M059J (cell line): ENCODE measurements around the gene EFCAB14. TPM values are rescaled to one million over a fixed set of nuclear protein-coding genes. Genes with fewer than 3 reads are reported as not detected.
A peak's percentile ranks its signal among the peaks of the same experiment; 100 is the strongest.
"Not testable (repeated sequence)": the region's sequence is repeated elsewhere in the genome, so short reads cannot be mapped to it uniquely, and the experiment has no call there.

ENCODE experiments used
- DNase-seq: peaks from one replicate; pipeline ENCODE4 v3.0.0-alpha.2; 2012; ENCODE audit warnings: low read depth
- total RNA-seq: library from RNA; depleted of rRNA; stranded (reverse); fragments of >200 nt; shearing (Covaris generic); gene quantifications from 2 replicates; pipeline ENCODE4 v1.2.3, GENCODE V29; 2014; rRNA removed

The EFCAB14 gene
- total RNA-seq: 71.6 and 113 TPM in 2 replicates

- DNase-seq: peak; percentile 92
These were observed at the start of gene EFCAB14 for GRCh38 chr1:46718727-46719622. TSS of gene EFCAB14 (minus strand) at chr1:46719114. CDS start at chr1:46718087, 1,027 bp downstream.

DNA sequence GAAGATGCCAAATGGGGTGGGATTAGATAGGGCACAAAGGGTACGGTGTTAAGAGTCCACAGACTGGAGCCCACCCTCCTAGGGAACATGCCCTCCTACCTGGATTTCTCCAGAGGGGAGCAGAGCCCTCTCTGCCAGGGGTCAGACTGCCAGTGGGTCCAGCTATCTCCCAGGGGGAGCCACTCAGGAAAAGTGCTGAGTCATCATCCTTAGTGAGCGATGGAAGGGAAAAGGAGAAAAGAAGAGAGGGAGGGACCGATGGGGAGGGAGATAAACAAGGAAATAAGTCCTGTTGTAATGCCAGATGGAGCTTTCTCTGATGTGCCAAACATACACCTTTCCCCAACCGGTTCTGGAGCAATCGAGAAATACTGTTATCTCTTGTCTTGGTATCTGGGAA, 49.5 kb upstream of the EFCAB14 start:
- DNase-seq: no peak

DNA sequence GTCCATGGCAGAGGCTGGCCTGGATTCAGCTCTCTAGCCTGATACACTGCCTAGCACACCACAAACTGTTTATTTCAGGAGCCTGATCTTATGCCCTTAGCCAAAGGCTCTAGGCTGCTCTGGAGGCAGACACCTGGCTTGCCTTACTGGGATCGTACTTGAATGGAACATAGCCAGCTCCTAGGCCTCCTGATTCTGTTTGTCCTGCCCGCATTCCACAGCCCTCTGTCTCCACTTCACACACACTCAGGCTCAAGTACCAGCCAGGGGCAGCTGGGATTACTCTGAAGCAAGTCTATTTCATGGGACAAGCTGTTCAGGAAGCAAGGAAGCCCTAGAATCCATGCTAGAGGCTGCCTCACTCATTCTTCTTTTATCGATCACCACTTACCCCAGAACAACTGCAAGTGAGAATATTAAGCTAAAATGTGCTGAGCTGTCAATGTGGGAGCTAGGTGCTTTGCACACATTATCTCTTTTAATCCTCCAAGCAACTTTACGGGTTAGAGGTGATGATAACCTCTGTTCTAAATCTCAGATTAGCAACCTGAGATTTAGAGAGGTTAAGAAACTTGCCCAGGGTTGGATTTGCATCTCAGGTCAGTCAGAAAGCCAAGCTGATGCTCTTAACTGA, 48.9 kb upstream of the EFCAB14 start:
- DNase-seq: no peak

- no peak for DNase-seq
These were observed 45.5 kb upstream of the EFCAB14 start for GRCh38 chr1:46764402-46764801.

- DNase-seq: no peak
These were observed 42.8 kb upstream of the EFCAB14 start for GRCh38 chr1:46761740-46762139.

GRCh38 chr1:46760558-46761166, 41.7 kb upstream of the EFCAB14 start:
- no peak for DNase-seq

DNA sequence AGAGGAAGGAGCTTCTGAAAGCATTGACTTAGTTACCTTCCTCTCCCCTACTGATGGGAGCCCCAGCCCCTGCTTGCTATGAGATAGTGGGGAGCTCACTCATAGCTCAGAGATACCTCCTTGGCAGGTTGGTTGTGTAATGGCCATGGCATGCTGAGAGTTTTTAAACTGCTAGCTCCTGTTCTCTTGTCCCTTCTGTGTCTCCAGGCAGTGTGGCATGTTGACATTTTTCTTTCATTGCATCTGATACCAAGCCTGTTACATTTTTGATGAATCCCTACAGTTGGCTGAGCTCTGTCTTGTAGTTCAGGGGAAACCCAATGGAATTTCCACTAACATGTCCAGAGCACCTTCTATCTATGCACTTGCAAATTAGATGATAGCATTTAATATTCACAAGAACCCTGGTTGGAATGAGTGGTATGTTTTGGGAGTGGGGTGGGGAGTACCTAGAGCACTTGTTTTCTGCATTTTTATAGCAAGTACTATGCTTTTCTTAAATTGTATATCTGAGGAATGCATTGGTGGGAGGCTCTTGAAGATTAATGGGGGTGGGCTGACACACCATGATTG, 39.1 kb upstream of the EFCAB14 start:
- no peak for DNase-seq

GRCh38 chr1:46757247-46757955, 38.5 kb upstream of the EFCAB14 start:
- DNase-seq: peak; percentile 42

GRCh38 chr1:46755121-46755520, 36.2 kb upstream of the EFCAB14 start:
- DNase-seq: no peak

- peak; percentile 5 for DNase-seq
These were observed 35.8 kb upstream of the EFCAB14 start for GRCh38 chr1:46754707-46755106.

- DNase-seq: no peak
These were observed 35.1 kb upstream of the EFCAB14 start for GRCh38 chr1:46753985-46754384.

- DNase-seq: peak; percentile 8
These were observed 31.0 kb upstream of the EFCAB14 start for GRCh38 chr1:46749921-46750404.

DNA sequence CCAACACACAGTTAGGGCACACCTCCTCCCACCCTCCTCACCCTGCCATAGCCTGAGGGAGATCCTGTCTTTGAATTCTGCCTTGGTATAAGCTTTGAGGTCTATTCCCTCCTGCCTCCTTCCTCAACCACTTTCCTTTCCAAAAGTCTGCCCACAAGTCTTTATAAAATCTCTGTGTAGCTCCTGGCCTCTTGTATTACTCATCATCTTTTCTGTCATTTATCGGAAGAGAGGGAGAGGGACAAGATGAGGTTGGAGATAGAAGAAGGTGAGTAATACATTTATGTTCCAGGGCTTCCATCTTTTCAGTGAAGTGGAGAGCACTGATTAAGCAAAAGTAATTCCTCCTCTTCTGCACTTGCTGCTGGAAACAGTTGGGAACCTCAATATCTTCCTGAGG, 30.5 kb upstream of the EFCAB14 start:
- peak; percentile 67 for DNase-seq

DNA sequence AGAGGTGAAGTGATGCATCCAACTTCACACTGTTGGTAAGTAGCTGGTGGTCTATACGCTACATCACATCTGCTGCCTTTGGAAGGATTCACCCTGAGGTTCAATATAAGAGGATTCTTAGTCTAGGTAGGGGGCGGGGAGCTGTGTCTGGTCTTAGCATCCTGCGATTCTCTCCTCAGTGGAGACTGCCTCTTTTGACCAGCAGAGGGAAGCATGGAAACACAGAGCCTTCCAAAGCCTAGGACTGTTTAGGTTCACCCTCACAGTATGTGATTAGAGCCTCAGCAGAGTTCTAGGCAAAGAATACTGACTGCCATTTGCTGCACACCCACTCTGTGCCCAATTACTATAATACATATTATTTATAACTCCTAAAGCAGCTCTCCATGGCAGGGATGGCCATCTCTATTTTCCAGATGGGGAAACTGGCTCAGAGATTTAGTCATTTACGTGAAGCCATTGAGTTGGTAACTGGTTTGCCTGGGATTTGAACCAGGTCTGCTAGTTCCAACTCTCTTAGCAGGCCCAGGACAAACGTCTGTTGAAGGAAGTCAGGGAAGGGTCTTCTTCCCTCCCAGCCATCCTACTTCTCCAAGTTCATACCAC, 28.9 kb upstream of the EFCAB14 start:
- DNase-seq: peak; percentile 57

DNA sequence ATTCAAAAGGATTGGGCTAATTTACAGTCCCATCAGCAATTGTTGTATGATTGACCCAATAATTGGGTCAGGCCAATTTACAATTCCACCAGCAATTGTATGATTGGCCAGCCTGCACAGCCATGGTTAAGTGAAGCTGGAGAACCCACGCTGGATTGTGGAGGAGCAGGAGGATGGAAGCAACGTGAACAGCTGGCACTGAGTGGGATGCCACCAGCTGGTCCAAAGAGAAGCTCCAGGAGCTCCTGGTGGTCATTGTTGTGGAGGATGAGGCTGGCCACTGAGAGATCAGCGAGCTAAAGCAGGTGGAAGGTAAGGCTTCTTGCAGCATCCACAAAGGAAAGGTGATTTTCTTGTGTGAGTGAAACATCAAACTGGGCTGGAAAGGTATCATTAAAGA, 23.2 kb upstream of the EFCAB14 start:
- DNase-seq: no peak

- DNase-seq: peak; percentile 58
These were observed 16.9 kb upstream of the EFCAB14 start for GRCh38 chr1:46735708-46736324.

DNA sequence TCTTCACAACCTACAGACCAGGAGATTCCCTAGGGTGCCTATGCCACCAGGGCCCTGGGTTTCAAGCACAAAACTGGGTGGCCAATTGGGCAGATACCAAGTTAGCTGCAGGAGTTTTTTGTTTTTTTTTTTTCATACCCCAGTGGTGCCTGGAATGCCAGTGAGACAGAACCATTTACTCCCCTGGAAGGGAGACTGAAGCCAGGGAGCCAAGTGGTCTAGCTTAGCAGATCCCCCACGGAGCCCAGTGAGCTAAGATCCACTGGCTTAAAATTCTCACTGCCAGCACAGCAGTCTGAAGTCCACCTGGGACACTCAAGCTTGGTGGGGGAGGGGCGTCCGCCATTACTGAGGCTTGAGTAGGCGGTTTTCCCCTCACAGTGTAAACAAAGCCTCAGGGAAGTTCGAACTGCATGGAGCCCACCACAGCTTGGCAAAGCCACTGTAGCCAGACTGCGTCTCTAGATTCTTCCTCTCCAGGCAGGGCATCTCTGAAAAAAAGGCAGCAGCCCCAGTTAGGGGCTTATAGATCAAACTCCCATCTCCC, 9.5 kb upstream of the EFCAB14 start:
- DNase-seq: not testable (repeated sequence)

GRCh38 chr1:46725736-46726108, 6.8 kb upstream of the EFCAB14 start:
- peak; percentile 66 for DNase-seq

- peak; percentile 80 for DNase-seq
These were observed 6.2 kb upstream of the EFCAB14 start for GRCh38 chr1:46724991-46725735.

DNA sequence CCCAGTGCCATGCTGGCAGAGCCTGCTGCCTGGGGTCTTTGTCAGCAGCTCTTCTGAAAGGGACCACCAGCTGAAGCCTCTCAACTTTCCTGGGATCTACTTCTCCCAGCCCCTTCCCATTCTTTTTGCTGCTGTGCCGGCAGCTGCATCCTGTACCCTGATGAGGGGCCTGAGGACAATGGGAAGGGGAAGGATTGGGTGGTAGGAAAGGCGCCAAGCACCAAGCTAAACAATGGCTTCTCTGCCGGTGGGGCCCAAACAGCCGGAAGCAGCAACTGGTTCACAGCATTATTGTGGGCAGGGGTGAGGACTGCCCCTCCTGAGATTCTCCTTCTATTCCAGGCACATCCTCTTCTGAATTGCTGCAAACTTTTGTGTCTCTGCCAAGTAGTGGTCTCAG, 5.0 kb upstream of the EFCAB14 start:
- no peak for DNase-seq
